CD14-positive monocyte (primary cell): ENCODE results near the gene ZEB2. TPM values are rescaled to one million over a fixed set of nuclear protein-coding genes. Genes with fewer than 3 reads are reported as not detected.

Experiments
- DNase-seq, 3 donors: peaks; one replicate each; pipeline ENCODE4 v3.0.0-alpha.2; 2011 to 2022
- H2AFZ ChIP-seq: 2 replicates; pipeline ENCODE4 v1.6.0; 2012; ENCODE audit warnings: mild to moderate bottlenecking, low read depth, low read length, inconsistent platforms; ENCODE audit not compliant: insufficient read depth, poor library complexity, severe bottlenecking
- H3K27ac ChIP-seq, 2 donors: 1 replicate in 1 of 2; 2 replicates in 1 of 2; pipeline ENCODE4 v1.5.1; 2012 to 2013; ENCODE audit warnings: low read length in 2 of 2, control low read depth in 1 of 2, inconsistent platforms in 1 of 2, low read depth in 1 of 2, mild to moderate bottlenecking in 1 of 2
- H3K27me3 ChIP-seq, 2 donors: one replicate each; pipeline versions ENCODE4 v1.6.0 to v1.6.1; 2011 to 2013; ENCODE audit warnings: low read length in 2 of 2; ENCODE audit not compliant: control insufficient read depth in 2 of 2, insufficient read depth in 2 of 2
- H3K36me3 ChIP-seq, 2 donors: replicated peaks in 1 of 2; 1 replicate in 1 of 2; 2 replicates in 1 of 2; pipeline versions ENCODE4 v1.5.1 to v1.6.1; 2012 to 2013; ENCODE audit warnings: low read length in 2 of 2, control low read depth in 1 of 2, inconsistent platforms in 1 of 2, mild to moderate bottlenecking in 1 of 2; ENCODE audit not compliant: insufficient read depth in 2 of 2, control insufficient read depth in 1 of 2
- H3K4me1 ChIP-seq, 2 donors: 1 replicate in 1 of 2; 2 replicates in 1 of 2; pipeline versions ENCODE4 v1.5.1 to v1.6.1; 2012 to 2013; ENCODE audit warnings: low read length in 2 of 2, control low read depth in 1 of 2, inconsistent platforms in 1 of 2, mild to moderate bottlenecking in 1 of 2, moderate library complexity in 1 of 2; ENCODE audit not compliant: insufficient read depth in 2 of 2, control insufficient read depth in 1 of 2
- H3K4me2 ChIP-seq: replicated peaks from 2 replicates; pipeline ENCODE3; 2012; ENCODE audit warnings: low read length, moderate library complexity, mild to moderate bottlenecking; ENCODE audit not compliant: poor library complexity, severe bottlenecking; ENCODE audit errors: extremely low read depth
- H3K4me3 ChIP-seq, 3 experiments: fragments of 200-600 bp in 1 of 3; sonication (generic) in 1 of 3; replicated peaks in 1 of 3; 1 replicate in 2 of 3; 2 replicates in 1 of 3; pipeline ENCODE4 v1.5.1; 2011 to 2013; ENCODE audit warnings: low read length in 3 of 3, mild to moderate bottlenecking in 3 of 3, control low read depth in 2 of 3, low read depth in 2 of 3, inconsistent platforms in 1 of 3, moderate library complexity in 1 of 3
- H3K79me2 ChIP-seq: 2 replicates; pipeline ENCODE4 v1.6.0; 2012; ENCODE audit warnings: mild to moderate bottlenecking, control low read depth, inconsistent platforms, low read length, moderate library complexity; ENCODE audit not compliant: insufficient read depth
- H3K9ac ChIP-seq: 2 replicates; pipeline ENCODE4 v1.6.0; 2017; ENCODE audit warnings: low read length, mild to moderate bottlenecking; ENCODE audit not compliant: insufficient read depth, poor library complexity, severe bottlenecking
- H3K9me3 ChIP-seq, 2 donors: replicated peaks in 1 of 2; 1 replicate in 1 of 2; 2 replicates in 1 of 2; pipeline versions ENCODE4 v1.5.1 to v1.6.1; 2012 to 2013; ENCODE audit warnings: low read length in 2 of 2, control low read depth in 1 of 2; ENCODE audit not compliant: control insufficient read depth in 1 of 2, insufficient read depth in 1 of 2
- H4K20me1 ChIP-seq: 2 replicates; pipeline ENCODE4 v1.6.0; 2012; ENCODE audit warnings: mild to moderate bottlenecking, low read length, control low read depth, moderate library complexity; ENCODE audit not compliant: insufficient read depth
- H3K27ac Mint-ChIP-seq, 7 donors: one replicate each; pipeline ENCODE4 v1.8.0; 2020; ENCODE audit warnings: mild to moderate bottlenecking in 7 of 7, mixed read lengths in 7 of 7, moderate library complexity in 6 of 7, inconsistent platforms in 2 of 7
- H3K27me3 Mint-ChIP-seq, 3 donors: one replicate each; pipeline ENCODE4 v1.8.0; 2021 to 2022; ENCODE audit warnings: low read depth in 3 of 3, mild to moderate bottlenecking in 3 of 3, mixed read lengths in 3 of 3, moderate library complexity in 3 of 3, inconsistent platforms in 1 of 3
- H3K36me3 Mint-ChIP-seq, 2 donors: one replicate each; pipeline ENCODE4 v1.8.0; 2020; ENCODE audit warnings: mixed read lengths in 2 of 2, inconsistent platforms in 1 of 2, mild to moderate bottlenecking in 1 of 2
- H3K4me1 Mint-ChIP-seq: one replicate; pipeline ENCODE4 v1.8.0; 2020; ENCODE audit warnings: mild to moderate bottlenecking, mixed read lengths
- H3K4me3 Mint-ChIP-seq, 2 donors: one replicate each; pipeline ENCODE4 v1.8.0; 2020; ENCODE audit warnings: mild to moderate bottlenecking in 2 of 2, mixed read lengths in 2 of 2, moderate library complexity in 1 of 2
- H3K9me3 Mint-ChIP-seq, 7 donors: one replicate each; pipeline ENCODE4 v1.8.0; 2020 to 2022; ENCODE audit warnings: mixed read lengths in 7 of 7, mild to moderate bottlenecking in 6 of 7, moderate library complexity in 6 of 7, inconsistent platforms in 2 of 7
- WGBS: methylation state at CpG from one replicate; pipeline ENCODE4 v1.1.5; 2013; ENCODE audit warnings: missing lambda C conversion rate; ENCODE audit not compliant: insufficient coverage; 5-methylcytosine and 5-hydroxymethylcytosine counted together
- intact Hi-C, 2 donors: fragments of 100-400 bp; cut with micrococcal nuclease; formaldehyde crosslinking; loops; one replicate each; pipeline versions ENCODE4 v1.15.0 to v1.15.1; 2023
- polyA plus RNA-seq, 3 donors: library from polyadenylated mRNA; depleted of rRNA in 1 of 3; unstranded in 2 of 3; stranded (reverse) in 1 of 3; fragments of 300-500 nt in 2 of 3; fragments of >200 nt in 1 of 3; fragmentation: Illumina TruSeq in 2 of 3; gene quantifications; 1 replicate in 2 of 3; 2 replicates in 1 of 3; pipeline ENCODE4 v1.2.3, GENCODE V29; 2012 to 2021
- TF ChIP-seq, protein P1 (sequence below): fragments of 200-600 bp; IDR thresholded peaks from one replicate; pipeline ENCODE4 v1.8.0; 2022; ENCODE audit warnings: antibody characterized with exemption, mild to moderate bottlenecking

The ZEB2 gene
- polyA plus RNA-seq, 3 donors, result 76.8 to 325 (median 93.8) TPM

DNA sequence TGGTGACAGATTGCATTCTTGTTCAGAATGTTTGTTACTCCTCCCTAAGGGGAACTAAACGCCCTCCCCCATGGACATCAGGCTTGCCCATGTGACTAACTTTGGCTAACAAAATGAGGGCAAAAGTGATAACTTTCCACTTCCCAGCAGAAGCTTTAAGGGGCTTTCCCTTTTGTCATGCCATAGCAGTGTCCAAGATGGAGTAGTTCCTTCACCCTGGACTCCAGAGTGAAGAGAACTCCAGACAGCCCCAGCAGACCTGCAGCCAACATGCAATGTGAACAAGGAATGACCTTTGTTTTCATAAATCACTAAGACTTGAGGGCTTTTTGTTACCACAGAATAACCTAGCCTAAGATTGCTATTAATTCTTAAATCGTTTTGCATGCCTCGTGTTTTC is 163.5 kb downstream of the ZEB2 start:
- Histone ChIP-seq H3K36me3 (no peaks in the 10 kb centered on the region), H3K9me3 (no peaks in the 10 kb centered on the region), H3K27me3 (no peaks in the 10 kb centered on the region), H3K9ac (no peak overlapping the region), H4K20me1 (no peaks in the 10 kb centered on the region), H2AFZ (no peak overlapping the region), H3K4me2 (no peak overlapping the region), H3K4me3 (no peak overlapping the region), H3K4me1 (no peaks in the 10 kb centered on the region), H3K27ac (no peak overlapping the region), H3K79me2 (no peaks in the 10 kb centered on the region)
- no peak overlapping the region for H3K27ac Mint-ChIP-seq
- DNase-seq, result peak in 1 of 3 donors; percentile 18
- H3K9me3 Mint-ChIP-seq, result no peaks in the 10 kb centered on the region
- TF ChIP-seq, protein P1, sequence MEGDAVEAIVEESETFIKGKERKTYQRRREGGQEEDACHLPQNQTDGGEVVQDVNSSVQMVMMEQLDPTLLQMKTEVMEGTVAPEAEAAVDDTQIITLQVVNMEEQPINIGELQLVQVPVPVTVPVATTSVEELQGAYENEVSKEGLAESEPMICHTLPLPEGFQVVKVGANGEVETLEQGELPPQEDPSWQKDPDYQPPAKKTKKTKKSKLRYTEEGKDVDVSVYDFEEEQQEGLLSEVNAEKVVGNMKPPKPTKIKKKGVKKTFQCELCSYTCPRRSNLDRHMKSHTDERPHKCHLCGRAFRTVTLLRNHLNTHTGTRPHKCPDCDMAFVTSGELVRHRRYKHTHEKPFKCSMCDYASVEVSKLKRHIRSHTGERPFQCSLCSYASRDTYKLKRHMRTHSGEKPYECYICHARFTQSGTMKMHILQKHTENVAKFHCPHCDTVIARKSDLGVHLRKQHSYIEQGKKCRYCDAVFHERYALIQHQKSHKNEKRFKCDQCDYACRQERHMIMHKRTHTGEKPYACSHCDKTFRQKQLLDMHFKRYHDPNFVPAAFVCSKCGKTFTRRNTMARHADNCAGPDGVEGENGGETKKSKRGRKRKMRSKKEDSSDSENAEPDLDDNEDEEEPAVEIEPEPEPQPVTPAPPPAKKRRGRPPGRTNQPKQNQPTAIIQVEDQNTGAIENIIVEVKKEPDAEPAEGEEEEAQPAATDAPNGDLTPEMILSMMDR, result no peak
- H3K27me3 Mint-ChIP-seq, result peaks cover 0 to 1% (median 0%) of the 10 kb centered on the region in 3 donors
- H3K4me3 Mint-ChIP-seq, result no peak overlapping the region
- no peaks in the 10 kb centered on the region for H3K4me1 Mint-ChIP-seq
- no CpG with 5 or more reads among the region's 3 CpGs for WGBS
- intact Hi-C loops, result no loop called here
- no peaks in the 10 kb centered on the region for H3K36me3 Mint-ChIP-seq

DNA sequence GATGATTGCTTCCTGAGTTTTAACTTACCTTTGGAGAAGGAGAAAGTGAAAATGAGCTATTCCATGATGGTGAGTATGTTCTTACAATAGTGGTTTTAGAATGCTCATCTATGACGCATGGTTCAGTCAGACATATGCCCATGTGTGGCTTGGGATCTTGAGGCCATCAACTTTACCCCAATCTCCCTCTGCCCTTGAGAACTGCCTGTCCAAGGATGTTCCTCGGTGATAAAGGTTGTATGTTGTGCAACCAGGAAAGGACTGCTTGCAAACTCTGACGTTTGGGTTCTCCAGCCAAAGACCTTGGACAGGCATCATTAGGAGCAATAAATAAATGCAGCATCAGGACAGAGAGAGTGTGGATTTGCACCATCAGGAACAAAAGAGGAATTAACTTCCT is 165.0 kb downstream of the ZEB2 start:
- TF ChIP-seq, protein P1, result no peak

More for the DNA sequence above, 165.0 kb downstream of the ZEB2 start:
- DNase-seq, result no peak
- no peak overlapping the region for H3K27ac ChIP-seq
- intact Hi-C loops, result no loop called here
- H3K36me3 ChIP-seq, result no peaks in the 10 kb centered on the region
- no peak overlapping the region for H3K4me3 Mint-ChIP-seq
- no peaks in the 10 kb centered on the region for H3K79me2 ChIP-seq
- H3K4me1 Mint-ChIP-seq, result no peaks in the 10 kb centered on the region
- no peaks in the 10 kb centered on the region for H3K9me3 ChIP-seq
- H3K4me3 ChIP-seq, result no peak overlapping the region
- H3K9ac ChIP-seq, result no peak overlapping the region
- H4K20me1 ChIP-seq, result no peaks in the 10 kb centered on the region
- H3K27ac Mint-ChIP-seq, result peak overlapping the region in 1 of 7 donors; percentile 69
- 38% methylated on average over 1 of the region's 3 CpGs for WGBS
- no peaks in the 10 kb centered on the region for H3K4me1 ChIP-seq
- H3K27me3 ChIP-seq, result no peaks in the 10 kb centered on the region
- no peak overlapping the region for H3K4me2 ChIP-seq
- H3K9me3 Mint-ChIP-seq, result peaks cover 0 to 1% (median 0%) of the 10 kb centered on the region in 7 donors
- peaks cover 2 to 3% (median 2%) of the 10 kb centered on the region in 3 donors for H3K27me3 Mint-ChIP-seq
- no peak overlapping the region for H2AFZ ChIP-seq
- no peaks in the 10 kb centered on the region for H3K36me3 Mint-ChIP-seq
